Measurements from ENCODE around the gene TKT.

Gene TKT

GRCh38 chr3:53225651-53226050 lies 30.2 kb downstream of the TKT start:
- no peak for DNase-seq (ENCODE audit: low read depth in 3 of 3, low spot score in 1 of 3)

GRCh38 chr3:53225181-53225580 lies 30.6 kb downstream of the TKT start:
- DNase-seq (ENCODE audit: low read depth in 3 of 3, low spot score in 1 of 3), result no peak

- DNase-seq (ENCODE audit: low read depth in 3 of 3, low spot score in 1 of 3), result no peak
Observed at GRCh38 chr3:53224536-53224935, 31.3 kb downstream of the TKT start.

GRCh38 chr3:53224026-53224425 lies 31.8 kb downstream of the TKT start:
- DNase-seq (ENCODE audit: low read depth in 3 of 3, low spot score in 1 of 3), result no peak

GRCh38 chr3:53223541-53223966 lies 32.3 kb downstream of the TKT start:
- no peak for DNase-seq (ENCODE audit: low read depth in 3 of 3, low spot score in 1 of 3)

GRCh38 chr3:53223025-53223424 lies 32.8 kb downstream of the TKT start:
- no peak for DNase-seq (ENCODE audit: low read depth in 3 of 3, low spot score in 1 of 3)

GRCh38 chr3:53222183-53222901 lies 33.5 kb downstream of the TKT start:
- DNase-seq (ENCODE audit: low read depth in 3 of 3, low spot score in 1 of 3), result no peak

GRCh38 chr3:53221827-53222182 lies 34.0 kb downstream of the TKT start:
- DNase-seq (ENCODE audit: low read depth in 3 of 3, low spot score in 1 of 3), result no peak

- DNase-seq (ENCODE audit: low read depth in 3 of 3, low spot score in 1 of 3), result no peak
Observed at GRCh38 chr3:53221345-53221744, 34.5 kb downstream of the TKT start.

- DNase-seq (ENCODE audit: low read depth in 3 of 3, low spot score in 1 of 3), result peak; percentile 24 to 70 (median 52)
Observed at GRCh38 chr3:53219895-53220483, 35.8 kb downstream of the TKT start.

- DNase-seq (ENCODE audit: low read depth in 3 of 3, low spot score in 1 of 3), result no peak
Observed at GRCh38 chr3:53218131-53218530, 37.7 kb downstream of the TKT start.

- DNase-seq (ENCODE audit: low read depth in 3 of 3, low spot score in 1 of 3), result no peak
Observed at GRCh38 chr3:53217175-53217574, 38.6 kb downstream of the TKT start.

- DNase-seq (ENCODE audit: low read depth in 3 of 3, low spot score in 1 of 3), result no peak
Observed at GRCh38 chr3:53216723-53217122, 39.1 kb downstream of the TKT start.

GRCh38 chr3:53215816-53216215 lies 40.0 kb downstream of the TKT start:
- no peak for DNase-seq (ENCODE audit: low read depth in 3 of 3, low spot score in 1 of 3)

GRCh38 chr3:53213276-53213675 lies 42.5 kb downstream of the TKT start:
- no peak for DNase-seq (ENCODE audit: low read depth in 3 of 3, low spot score in 1 of 3)

- no peak for DNase-seq (ENCODE audit: low read depth in 3 of 3, low spot score in 1 of 3)
Observed at GRCh38 chr3:53211706-53212702, 43.8 kb downstream of the TKT start.

- DNase-seq (ENCODE audit: low read depth in 3 of 3, low spot score in 1 of 3), result no peak
Observed at GRCh38 chr3:53202331-53203015, 53.3 kb downstream of the TKT start.

GRCh38 chr3:53200501-53201498 lies 55.0 kb downstream of the TKT start:
- no peak for DNase-seq (ENCODE audit: low read depth in 3 of 3, low spot score in 1 of 3)

GRCh38 chr3:53199834-53200233 lies 56.0 kb downstream of the TKT start:
- no peak for DNase-seq (ENCODE audit: low read depth in 3 of 3, low spot score in 1 of 3)

- DNase-seq (ENCODE audit: low read depth in 3 of 3, low spot score in 1 of 3), result no peak
Observed at GRCh38 chr3:53198996-53199395, 56.8 kb downstream of the TKT start.

Measured in stimulated activated CD4-positive, alpha-beta T cell treated with anti-CD3 and anti-CD28 coated beads, TNF-alpha, amount 100 ng/mL, for 1 hour (primary cell).